ENCODE results near the gene CLIP4. TPM values are rescaled to one million over a fixed set of nuclear protein-coding genes. Genes with fewer than 3 reads are reported as not detected.

Gene CLIP4
- total and polyA plus RNA-seq, 11 donors, result 9.6 to 57.4 (median 42.6) TPM

GRCh38 chr2:29182334-29182733 lies 67.1 kb downstream of the CLIP4 start:
- H3K4me1 ChIP-seq, result no peaks in the 10 kb centered on the region
- peaks cover 0 to 46% (median 29%) of the 10 kb centered on the region in 9 donors for H3K36me3 ChIP-seq
- no peak for ATAC-seq
- no peak overlapping the region for H3K4me3 ChIP-seq
- 70 to 91% (median 80%) methylated on average over 1 of the region's 1 CpG for WGBS, 4 donors
- TF ChIP-seq, protein P1, sequence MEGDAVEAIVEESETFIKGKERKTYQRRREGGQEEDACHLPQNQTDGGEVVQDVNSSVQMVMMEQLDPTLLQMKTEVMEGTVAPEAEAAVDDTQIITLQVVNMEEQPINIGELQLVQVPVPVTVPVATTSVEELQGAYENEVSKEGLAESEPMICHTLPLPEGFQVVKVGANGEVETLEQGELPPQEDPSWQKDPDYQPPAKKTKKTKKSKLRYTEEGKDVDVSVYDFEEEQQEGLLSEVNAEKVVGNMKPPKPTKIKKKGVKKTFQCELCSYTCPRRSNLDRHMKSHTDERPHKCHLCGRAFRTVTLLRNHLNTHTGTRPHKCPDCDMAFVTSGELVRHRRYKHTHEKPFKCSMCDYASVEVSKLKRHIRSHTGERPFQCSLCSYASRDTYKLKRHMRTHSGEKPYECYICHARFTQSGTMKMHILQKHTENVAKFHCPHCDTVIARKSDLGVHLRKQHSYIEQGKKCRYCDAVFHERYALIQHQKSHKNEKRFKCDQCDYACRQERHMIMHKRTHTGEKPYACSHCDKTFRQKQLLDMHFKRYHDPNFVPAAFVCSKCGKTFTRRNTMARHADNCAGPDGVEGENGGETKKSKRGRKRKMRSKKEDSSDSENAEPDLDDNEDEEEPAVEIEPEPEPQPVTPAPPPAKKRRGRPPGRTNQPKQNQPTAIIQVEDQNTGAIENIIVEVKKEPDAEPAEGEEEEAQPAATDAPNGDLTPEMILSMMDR (IDR thresholded peaks at IDR 0.05), result no peak
- TF ChIP-seq POLR2A (IDR thresholded peaks at IDR 0.05), result no peak
- H3K9me3 ChIP-seq, result no peaks in the 10 kb centered on the region
- no peaks in the 10 kb centered on the region for H3K27me3 ChIP-seq
- DNase-seq, result no peak
- intact Hi-C loops (cut with DNase I), result no loop called here
- H3K27ac ChIP-seq, result no peak overlapping the region

GRCh38 chr2:29182920-29183319 lies 67.7 kb downstream of the CLIP4 start:
- TF ChIP-seq, protein P1 (IDR thresholded peaks at IDR 0.05), result no peak
- no peak for TF ChIP-seq POLR2A (IDR thresholded peaks at IDR 0.05)
- Histone ChIP-seq H3K4me3 (no peak overlapping the region), H3K36me3 (peaks cover 0 to 46% (median 29%) of the 10 kb centered on the region in 9 donors), H3K4me1 (no peaks in the 10 kb centered on the region), H3K27me3 (no peaks in the 10 kb centered on the region), H3K27ac (no peak overlapping the region), H3K9me3 (no peaks in the 10 kb centered on the region)
- DNase-seq (no peak), ATAC-seq (no peak)
- intact Hi-C loops (cut with DNase I), result no loop called here

GRCh38 chr2:29184531-29184930 lies 69.3 kb downstream of the CLIP4 start:
- Histone ChIP-seq H3K27me3 (no peaks in the 10 kb centered on the region), H3K9me3 (no peaks in the 10 kb centered on the region), H3K4me1 (no peaks in the 10 kb centered on the region), H3K4me3 (no peak overlapping the region), H3K36me3 (peaks cover 0 to 46% (median 29%) of the 10 kb centered on the region in 9 donors), H3K27ac (no peak overlapping the region)
- ATAC-seq (no peak), DNase-seq (no peak)
- TF ChIP-seq, protein P1 (IDR thresholded peaks at IDR 0.05), result no peak
- TF ChIP-seq POLR2A (IDR thresholded peaks at IDR 0.05), result no peak
- 86 to 91% (median 91%) methylated on average over 6 of the region's 6 CpGs for WGBS, 4 donors
- intact Hi-C loops (cut with DNase I), result no loop called here

GRCh38 chr2:29186817-29187216 lies 71.6 kb downstream of the CLIP4 start:
- ATAC-seq, result no peak
- WGBS, 4 donors, result 71 to 79% (median 75%) methylated on average over 1 of the region's 1 CpG

More at GRCh38 chr2:29186817-29187216, 71.6 kb downstream of the CLIP4 start:
- intact Hi-C loops (cut with DNase I), result no loop called here
- Histone ChIP-seq H3K9me3 (no peaks in the 10 kb centered on the region), H3K27ac (no peak overlapping the region), H3K4me3 (no peak overlapping the region), H3K36me3 (peaks cover 0 to 35% (median 19%) of the 10 kb centered on the region in 9 donors), H3K4me1 (no peaks in the 10 kb centered on the region), H3K27me3 (no peaks in the 10 kb centered on the region)
- DNase-seq, result no peak
- TF ChIP-seq POLR2A (IDR thresholded peaks at IDR 0.05), result no peak
- TF ChIP-seq, protein P1 (IDR thresholded peaks at IDR 0.05), result no peak

All from heart left ventricle (tissue), 16 donors.